ENCODE results near the gene FGF19.

Gene FGF19

DNA sequence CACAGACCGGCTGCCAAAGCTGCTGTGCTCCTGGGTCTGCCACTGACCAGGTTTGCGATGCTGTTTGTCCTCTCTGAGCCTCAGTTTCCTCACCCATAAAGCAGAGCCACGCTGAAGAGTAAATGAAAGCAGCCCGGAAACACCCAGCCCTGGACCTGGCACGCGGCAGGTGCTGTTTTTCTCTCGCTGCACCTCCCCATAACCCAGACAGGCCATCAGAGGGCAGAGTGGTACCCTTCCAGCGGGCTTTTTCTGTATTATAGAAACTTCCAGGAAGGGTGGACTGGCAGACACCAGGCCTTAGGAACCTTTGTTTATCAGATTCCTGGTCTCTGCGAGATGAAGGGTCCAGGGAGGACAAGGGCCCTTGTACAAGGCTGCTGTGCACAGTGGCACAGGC lies 17.9 kb upstream of the FGF19 start:
- in situ Hi-C loops (cut with MboI; ENCODE audit: low pct_unique_long_range_greater_than_20kb, low sequenced_read_pairs), result loop anchor here (25.0 kb wide), 2 partner anchors 166 to 466 kb away; no protein-coding TSS in a partner anchor
- no peak for DNase-seq

DNA sequence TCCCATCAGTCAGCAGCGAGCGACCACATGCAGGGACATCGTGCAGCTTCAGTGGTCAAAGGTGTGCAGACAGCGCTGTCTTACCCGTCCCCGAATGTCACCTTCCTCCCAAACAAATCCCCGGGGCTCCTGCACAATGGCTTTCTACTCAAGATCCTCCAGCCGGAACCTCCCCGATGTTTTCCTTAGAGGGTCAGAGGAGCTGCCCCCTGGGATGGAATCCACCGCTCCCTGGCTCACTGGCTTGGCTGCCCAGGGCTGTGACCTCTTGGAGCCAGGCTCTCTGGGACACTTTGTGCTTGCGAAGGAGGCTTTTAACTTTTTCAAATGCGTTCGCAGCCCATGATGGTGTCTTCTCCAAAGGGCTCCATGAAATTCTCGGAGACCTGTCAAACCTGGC lies 17.3 kb upstream of the FGF19 start:
- in situ Hi-C loops (cut with MboI; ENCODE audit: low pct_unique_long_range_greater_than_20kb, low sequenced_read_pairs), result loop anchor here (25.0 kb wide), 2 partner anchors 166 to 466 kb away; no protein-coding TSS in a partner anchor
- no peak for DNase-seq

DNA sequence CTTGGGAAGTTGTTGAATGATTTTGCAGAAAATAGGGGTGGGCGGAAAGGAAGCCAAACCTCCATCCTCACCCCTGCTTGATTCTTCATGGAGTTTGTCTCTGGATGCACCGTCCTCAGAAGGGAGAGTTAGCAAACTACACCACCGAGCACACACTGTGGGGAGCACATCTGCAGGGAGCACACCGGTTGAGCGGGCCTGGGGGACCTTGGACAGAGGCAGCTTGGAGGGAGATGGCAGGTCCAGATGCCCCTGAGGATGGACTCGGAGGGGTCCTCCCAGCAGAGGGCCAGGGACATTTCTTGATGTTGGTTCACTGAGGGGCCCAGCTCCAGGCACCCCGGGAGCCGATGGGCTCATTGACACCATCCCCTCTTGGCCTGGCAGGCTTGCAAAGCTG lies 15.1 kb upstream of the FGF19 start:
- in situ Hi-C loops (cut with MboI; ENCODE audit: low pct_unique_long_range_greater_than_20kb, low sequenced_read_pairs), result loop anchor here (25.0 kb wide), 2 partner anchors 168 to 468 kb away; no protein-coding TSS in a partner anchor
- no peak for DNase-seq

DNA sequence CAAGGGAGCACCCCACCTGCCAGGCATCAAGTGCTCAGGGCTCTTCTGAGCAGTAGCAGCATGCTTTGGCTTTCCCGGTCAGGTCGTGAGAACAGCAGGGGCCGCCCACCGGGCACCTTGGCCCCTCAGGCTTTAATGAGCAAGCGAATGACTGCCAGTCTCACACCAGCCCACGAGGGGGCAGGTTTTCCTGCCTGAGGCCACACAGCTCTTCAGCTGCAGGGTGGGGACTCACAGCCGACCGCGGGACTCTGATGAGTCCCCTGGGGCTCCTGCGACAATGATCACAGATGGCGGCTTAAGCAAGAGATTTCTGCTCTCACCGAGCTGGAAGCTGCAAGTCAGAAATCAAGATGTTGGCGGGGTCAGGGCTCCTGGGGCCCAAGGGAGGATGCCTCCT lies 14.3 kb upstream of the FGF19 start:
- in situ Hi-C loops (cut with MboI; ENCODE audit: low pct_unique_long_range_greater_than_20kb, low sequenced_read_pairs), result loop anchor here (25.0 kb wide), 2 partner anchors 169 to 469 kb away; no protein-coding TSS in a partner anchor
- peak; percentile 35 for DNase-seq

DNA sequence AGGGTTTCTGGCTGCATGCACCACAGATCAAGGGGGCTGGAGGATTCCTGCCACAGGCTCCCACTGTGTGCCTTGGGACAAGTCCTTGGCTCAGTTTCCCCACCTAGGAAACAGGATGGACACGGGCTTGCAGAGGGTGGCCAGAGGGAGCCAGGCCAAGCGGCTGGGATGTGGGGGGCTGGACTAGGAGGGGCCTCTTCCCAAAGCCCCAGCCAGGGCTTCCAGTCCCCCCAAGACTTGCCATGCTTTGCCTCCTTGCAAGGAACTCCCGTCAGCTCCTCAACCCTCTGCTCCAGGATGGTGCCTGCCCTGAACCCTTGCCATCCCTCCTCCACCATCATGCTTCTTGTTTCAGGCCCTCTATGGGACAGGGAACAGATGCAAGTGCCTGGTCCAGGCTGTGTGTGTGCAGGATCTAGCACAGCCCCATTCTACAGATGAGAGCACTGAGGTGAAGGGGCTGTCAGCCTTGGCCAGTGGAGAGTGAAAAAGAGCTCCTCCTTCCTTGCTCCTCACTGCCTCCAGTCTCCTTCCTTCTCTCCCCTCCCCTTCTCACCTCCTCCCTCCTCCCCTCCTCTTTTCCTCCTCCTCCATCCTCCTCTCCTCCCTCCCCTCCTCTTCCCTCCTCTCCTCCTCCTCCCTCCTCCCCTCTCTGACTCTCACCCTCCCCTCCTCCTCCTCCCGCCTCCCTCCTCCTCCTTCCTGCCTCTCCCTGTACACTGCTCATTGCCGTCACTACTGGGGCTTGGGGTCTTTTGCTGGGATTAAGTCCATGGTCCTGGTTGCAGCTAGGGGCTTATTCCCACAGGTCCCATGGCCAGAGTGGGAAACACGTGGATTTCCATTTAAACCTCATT lies 13.3 kb upstream of the FGF19 start:
- in situ Hi-C loops (cut with MboI; ENCODE audit: low pct_unique_long_range_greater_than_20kb, low sequenced_read_pairs), result loop anchor here (25.0 kb wide), 2 partner anchors 170 to 470 kb away; no protein-coding TSS in a partner anchor
- DNase-seq, result no peak

DNA sequence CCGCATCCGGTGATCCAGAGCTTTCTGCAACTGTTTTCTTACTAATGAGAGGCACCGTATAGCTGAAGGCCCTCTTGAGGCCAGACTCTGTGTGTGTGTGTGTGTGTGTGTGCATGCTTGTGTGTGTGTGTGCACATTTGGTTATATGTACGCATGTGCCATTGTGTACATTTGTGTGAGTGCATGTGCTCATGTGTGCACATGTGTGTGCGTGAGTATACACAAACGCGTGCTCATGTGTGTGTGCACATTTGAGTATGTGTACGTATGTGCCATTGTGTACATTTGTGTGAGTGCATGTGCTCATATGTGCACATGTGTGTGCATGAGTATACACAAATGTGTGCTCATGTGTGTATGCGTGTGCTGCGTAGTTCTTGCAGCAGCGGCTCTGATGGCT lies 12.3 kb upstream of the FGF19 start:
- no peak for DNase-seq
- in situ Hi-C loops (cut with MboI; ENCODE audit: low pct_unique_long_range_greater_than_20kb, low sequenced_read_pairs), result loop anchor here (25.0 kb wide), 2 partner anchors 171 to 471 kb away; no protein-coding TSS in a partner anchor

DNA sequence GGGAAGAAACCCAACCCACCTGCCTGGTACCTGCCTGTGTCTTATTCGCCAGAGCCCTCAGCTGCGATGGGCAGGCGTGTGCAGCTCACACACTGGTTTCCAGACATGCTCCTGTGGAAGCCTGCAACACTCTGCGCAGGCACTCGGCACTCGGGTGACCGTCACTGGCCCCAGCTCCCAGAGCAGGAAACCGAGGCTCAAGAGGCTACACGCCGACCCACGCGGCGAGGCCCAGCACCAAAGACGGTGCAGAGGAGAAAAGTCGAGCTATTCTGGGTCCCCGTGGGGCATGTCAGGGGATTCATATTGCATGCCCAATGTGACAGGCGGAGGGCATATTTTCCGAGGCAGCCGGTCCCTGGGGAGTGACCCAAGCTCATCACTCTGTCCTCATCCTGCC lies 11.6 kb upstream of the FGF19 start:
- in situ Hi-C loops (cut with MboI; ENCODE audit: low pct_unique_long_range_greater_than_20kb, low sequenced_read_pairs), result loop anchor here (25.0 kb wide), 2 partner anchors 172 to 472 kb away; no protein-coding TSS in a partner anchor

DNA sequence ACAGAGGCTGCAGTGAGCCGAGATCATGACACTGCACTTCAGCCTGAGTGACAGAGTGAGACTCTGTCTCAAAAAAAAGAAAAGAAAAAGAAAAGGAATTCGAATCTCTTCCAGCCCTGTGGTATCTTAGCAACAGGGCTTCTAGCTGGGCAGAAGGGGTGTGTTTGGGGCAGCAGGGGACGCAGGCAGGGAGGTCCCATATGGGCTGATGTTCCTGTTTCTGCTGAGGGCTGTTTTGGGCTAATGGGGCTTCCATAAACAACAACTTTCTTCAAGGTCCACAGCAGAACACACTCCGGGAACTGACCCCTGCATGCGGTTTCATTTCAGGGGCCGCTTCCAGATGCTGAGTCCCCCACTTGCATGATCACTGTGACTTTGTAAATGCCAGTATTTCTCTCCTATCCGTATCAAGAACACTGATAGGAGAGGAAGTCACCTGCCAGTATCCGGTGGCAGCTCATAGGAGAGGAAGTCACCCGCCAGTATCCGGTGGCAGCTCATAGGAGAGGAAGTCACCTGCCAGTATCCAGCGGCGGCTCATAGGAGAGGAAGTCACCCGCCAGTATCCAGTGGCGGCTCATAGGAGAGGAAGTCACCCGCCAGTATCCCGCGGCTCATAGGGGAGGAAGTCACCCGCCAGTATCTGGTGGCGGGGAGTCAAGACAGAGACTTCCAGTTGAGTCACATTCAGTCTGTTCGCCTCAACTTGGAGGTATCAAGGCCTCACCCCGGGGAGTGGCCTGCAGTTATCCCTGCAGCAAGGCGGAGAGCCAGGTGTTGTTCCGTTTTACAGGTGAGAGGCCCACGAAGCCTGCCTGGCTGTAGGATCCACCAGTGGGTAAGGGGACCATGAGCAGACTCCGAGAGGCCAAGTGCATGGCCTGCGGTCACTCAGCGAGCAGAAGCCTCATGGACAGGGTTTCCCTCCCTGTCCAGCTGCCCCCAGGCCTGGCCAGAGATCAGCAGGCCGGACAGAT lies 8.3 kb upstream of the FGF19 start:
- peak; percentile 51 for DNase-seq
- in situ Hi-C loops (cut with MboI; ENCODE audit: low pct_unique_long_range_greater_than_20kb, low sequenced_read_pairs), result loop anchor here (25.0 kb wide), 2 partner anchors 175 to 475 kb away; no protein-coding TSS in a partner anchor

More for the DNA sequence above, 11.6 kb upstream of the FGF19 start:
- no peak for DNase-seq

DNA sequence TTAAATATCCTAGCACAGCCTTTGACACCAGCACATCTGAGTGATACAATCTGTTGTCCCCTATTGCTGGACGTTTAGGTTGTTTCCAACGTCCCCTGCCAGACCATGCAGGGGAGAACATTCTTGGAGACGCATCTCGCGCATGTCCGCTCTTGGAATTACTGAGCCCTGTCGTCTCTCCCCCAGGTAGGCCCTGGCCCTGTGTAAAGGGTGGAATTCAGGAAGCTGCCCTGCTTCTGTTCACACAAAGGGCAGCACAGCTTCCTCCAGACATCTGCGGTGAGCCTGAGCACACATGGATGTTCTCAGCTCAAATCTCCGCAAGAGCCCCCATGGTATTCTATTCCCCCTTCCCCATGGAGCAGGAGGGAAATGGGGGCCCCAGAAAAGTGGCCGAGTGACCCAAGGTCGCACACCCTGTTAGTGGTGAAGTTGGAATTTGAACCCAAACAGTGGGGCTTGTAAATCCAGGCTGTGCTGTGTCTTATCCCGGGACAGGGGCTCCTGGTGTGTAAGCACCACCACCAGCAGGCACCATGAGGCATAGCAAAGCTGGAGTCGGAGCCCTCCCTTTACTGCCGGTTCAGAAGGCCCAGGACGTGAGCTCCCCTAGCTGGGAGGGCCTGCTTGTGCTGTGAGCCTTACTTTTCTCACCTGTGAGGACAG lies 5.0 kb upstream of the FGF19 start:
- in situ Hi-C loops (cut with MboI; ENCODE audit: low pct_unique_long_range_greater_than_20kb, low sequenced_read_pairs), result loop anchor here (25.0 kb wide), 2 partner anchors 178 to 478 kb away; no protein-coding TSS in a partner anchor
- DNase-seq, result no peak

DNA sequence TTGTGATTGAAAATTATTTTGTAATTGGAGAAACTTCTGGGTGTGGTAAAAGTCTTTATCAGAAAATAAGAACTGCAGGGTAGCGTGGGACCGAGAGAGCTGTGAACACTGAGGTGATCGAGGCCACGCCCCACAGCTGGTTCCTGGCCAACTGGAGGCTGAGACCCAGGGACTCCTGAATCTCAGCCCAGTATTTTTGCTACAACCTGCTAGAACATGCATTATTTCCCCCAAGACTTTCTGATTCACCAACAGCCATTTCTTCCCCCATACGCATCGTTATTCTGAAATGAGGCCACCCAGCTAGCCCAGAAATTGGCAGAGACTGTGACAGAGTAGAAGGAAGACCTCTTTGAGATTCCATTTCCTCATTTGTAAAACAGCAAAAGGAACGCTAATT lies 3.4 kb upstream of the FGF19 start:
- DNase-seq, result no peak
- in situ Hi-C loops (cut with MboI; ENCODE audit: low pct_unique_long_range_greater_than_20kb, low sequenced_read_pairs), result loop anchor here (25.0 kb wide), 2 partner anchors 180 to 480 kb away; no protein-coding TSS in a partner anchor

DNA sequence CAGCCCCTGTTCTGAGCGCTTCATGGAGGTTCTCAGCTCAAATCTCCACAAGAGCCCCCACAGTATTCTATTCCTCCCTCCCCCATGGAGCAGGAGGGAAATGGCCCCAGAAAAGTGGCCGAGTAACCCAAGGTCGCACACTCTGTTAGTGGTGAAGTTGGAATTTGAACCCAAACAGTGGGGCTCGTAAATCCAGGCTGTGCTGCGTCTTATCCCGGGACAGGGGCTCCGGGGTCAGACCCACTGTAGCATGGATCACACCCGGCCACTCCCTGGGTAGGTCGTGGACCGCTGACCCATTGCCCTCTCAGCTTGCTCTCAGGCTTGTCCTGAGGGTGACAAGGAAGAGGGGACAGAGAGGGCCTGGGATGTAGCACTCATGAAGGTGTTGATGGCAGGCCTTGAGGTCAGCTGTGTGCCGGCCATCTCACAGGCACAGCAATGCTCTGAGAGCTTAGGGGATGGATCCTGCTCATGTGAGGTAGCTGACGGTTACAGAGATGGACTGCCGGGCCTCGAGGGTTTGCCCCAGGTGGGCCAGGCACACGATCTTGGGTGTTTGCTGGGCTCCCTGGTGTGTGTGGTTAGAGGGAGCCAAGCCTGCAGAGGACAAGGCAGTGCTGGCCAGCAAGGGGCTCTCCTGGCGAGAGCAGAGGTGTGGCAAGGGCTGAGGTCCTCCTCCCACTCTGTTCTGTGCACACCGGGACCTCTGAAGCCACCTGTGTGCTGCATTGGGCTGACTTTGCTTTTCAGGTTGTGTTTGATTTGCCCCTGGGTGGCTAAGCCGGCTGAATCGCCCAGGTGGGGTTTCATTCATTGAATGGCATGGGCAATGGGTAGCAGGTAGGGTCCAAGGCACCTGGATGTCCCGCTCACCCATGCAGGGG lies 2.3 kb upstream of the FGF19 start:
- in situ Hi-C loops (cut with MboI; ENCODE audit: low pct_unique_long_range_greater_than_20kb, low sequenced_read_pairs), result loop anchor here (25.0 kb wide), 2 partner anchors 181 to 481 kb away; no protein-coding TSS in a partner anchor

DNA sequence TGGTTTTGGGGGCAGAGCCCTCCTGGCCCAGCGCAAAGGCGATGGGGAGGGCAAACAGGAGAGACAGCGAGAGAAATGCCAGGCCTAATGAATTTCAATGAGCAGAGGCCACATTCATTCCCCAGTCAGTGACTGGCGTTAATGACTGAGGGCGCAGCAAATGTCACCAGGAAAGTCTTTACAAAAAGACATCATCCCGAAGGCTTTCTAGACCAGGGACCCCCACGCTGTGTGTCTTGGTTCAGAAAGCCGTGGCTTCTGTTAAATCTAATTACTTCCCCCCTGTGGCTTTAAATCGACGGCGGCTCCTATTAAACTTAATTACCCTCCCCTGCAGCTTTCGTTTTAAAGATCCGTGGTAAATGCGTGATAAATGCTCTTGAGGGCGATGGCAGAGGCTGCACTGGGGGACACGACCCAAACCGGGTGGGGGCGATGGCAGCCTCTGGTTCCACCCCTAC lies 1.6 kb upstream of the FGF19 start:
- no peak for DNase-seq
- in situ Hi-C loops (cut with MboI; ENCODE audit: low pct_unique_long_range_greater_than_20kb, low sequenced_read_pairs), result loop anchor here (25.0 kb wide), 2 partner anchors 182 to 482 kb away; no protein-coding TSS in a partner anchor

More for the DNA sequence above, 2.3 kb upstream of the FGF19 start:
- DNase-seq, result no peak

DNA sequence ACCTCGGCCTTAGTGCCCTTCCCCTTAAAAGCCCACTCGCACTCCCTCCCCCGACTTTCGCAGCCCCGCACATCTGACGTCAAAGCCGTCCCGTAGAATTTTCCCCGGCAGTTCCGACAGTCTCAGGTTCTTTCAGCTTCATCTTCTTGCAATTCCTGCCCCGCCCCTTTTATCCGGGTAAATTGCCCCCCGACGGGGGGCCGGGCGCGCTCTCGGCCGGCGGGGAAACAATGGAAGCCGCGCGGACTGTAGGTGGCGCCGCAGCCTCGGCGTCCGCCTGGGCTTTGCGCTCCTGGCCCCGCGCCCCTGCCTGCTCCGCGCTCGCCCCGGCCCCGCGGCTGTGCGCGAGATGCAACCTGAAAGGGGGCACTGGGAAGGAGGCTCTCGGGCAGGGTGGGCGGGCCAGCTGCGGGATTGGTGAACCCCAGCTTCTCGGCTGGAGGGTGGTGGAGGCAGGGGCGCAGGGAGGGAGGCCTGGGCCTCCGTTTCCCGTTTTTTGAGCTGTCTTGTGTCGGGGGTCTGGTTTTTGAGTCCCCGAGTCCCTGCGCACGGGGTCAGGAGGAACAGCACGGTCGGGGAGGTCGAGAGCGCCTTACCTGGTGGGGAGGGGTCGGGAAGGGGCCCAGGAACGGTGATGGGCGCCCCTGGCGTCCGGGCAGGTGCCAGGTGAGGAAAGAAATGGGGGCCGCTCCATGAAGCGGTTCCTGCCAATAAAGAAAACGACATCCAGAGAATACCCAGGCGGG lies 859 bp upstream of the FGF19 start:
- peak; percentile 29 for DNase-seq
- in situ Hi-C loops (cut with MboI; ENCODE audit: low pct_unique_long_range_greater_than_20kb, low sequenced_read_pairs), result loop anchor here (25.0 kb wide), 2 partner anchors 183 to 483 kb away; no protein-coding TSS in a partner anchor

DNA sequence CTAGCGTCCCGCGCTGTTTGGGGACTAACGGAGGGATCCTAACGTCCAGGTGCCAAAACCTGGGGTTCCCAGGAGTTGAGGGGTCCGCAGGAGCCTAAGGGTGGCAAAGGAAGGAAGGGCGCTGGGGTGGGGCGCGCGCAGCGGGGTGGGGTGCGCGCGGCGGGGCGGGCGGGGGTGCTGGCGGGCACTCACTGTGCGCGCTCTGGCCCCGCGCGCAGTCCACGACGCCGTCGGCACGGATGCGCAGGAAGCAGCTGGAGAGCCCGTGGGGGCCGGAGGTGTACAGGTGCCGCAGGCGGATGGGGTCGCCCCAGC lies 412 bp downstream of the FGF19 start:
- in situ Hi-C loops (cut with MboI; ENCODE audit: low pct_unique_long_range_greater_than_20kb, low sequenced_read_pairs), result loop anchor here (25.0 kb wide), 2 partner anchors 184 to 484 kb away; no protein-coding TSS in a partner anchor
- no peak for DNase-seq

DNA sequence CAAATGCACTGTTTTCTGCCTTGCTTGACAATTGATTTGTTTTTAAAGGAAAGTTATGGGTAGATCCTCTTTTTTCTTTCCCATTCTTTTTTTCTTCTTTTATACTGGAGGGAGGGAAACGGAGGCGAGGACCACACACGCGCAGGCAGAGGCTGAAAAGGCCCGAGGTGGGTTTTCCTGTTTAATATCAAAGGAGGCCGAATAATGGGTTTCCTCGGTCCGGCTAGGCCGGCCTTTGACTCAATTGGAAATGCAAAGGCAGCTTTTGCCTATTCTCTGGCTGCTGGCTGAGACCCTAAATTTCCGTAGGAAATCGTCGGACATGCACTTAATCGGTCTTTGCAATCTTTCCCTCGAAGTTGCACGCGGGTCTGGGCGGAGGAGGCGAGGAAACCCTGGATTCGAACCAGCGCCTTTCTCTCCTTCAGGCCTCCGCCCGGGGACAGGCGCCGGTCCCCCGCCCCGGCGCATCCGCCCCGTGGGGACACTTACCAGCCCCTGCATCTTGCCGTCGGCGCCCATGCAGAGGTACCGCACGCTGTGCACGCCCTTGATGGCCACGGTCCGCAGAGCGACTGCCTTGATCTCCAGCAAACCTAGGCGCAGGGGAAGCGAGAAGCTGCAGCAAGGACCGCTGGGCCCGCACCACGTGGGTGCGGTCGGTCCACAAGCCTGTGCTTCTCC lies 911 bp downstream of the FGF19 start:
- in situ Hi-C loops (cut with MboI; ENCODE audit: low pct_unique_long_range_greater_than_20kb, low sequenced_read_pairs), result loop anchor here (25.0 kb wide), 2 partner anchors 184 to 484 kb away; no protein-coding TSS in a partner anchor
- no peak for DNase-seq

DNA sequence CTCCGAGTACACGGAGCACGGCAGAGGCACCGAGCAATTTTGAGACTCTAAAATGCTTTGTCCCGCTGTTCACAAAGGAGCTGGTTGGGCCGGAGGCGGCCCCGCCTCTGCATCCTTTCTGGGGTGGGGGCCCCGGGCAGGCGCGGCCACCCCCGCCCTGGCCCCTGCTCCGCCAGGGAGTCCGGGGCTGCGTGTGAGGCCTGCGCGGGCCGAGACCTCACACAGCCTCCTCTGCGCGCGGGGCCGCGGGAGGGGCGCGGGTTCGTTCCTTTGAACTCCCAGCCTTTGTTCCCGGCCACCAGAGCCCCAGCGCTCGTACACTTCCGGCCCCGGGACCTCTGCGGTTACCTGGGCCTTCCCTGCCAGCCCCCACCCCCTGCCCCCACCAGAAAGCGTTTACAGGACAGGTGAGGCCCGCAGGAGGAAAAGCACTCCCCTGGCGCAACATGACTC lies 1.6 kb downstream of the FGF19 start:
- DNase-seq, result no peak
- in situ Hi-C loops (cut with MboI; ENCODE audit: low pct_unique_long_range_greater_than_20kb, low sequenced_read_pairs), result loop anchor here (25.0 kb wide), 2 partner anchors 185 to 485 kb away; no protein-coding TSS in a partner anchor
